ENCODE measurements around the gene THOC3. TPM values are rescaled to one million over a fixed set of nuclear protein-coding genes. Genes with fewer than 3 reads are reported as not detected.

The THOC3 gene
- 54.9 to 64.4 TPM (median 57.2 TPM) in 5 replicates for total RNA-seq (2022; extraction: Qiagen RNA extraction)

GRCh38 chr5:175967471-175968372 is at the start of gene THOC3:
Gene THOC3 (minus strand): TSS chr5:175968315. CDS start chr5:175968208, 107 bp downstream.

Other genes starting within 250 kb of the THOC3 start
- 151 to 184 TPM (median 162 TPM) in 5 replicates for gene CPLX2, start 96.7 kb downstream of the THOC3 start, total RNA-seq (2022; extraction: Qiagen RNA extraction)